HuH-7 (cell line): Measurements from ENCODE around the gene OR51F1.
"Not testable (repeated sequence)": the region's sequence is repeated elsewhere in the genome, so short reads cannot be mapped to it uniquely, and the experiment has no call there.

Source experiments
- DNase-seq: peaks from one replicate; pipeline ENCODE4 v3.0.0; 2011; ENCODE audit warnings: low spot score

OR51F1 gene, protein sequence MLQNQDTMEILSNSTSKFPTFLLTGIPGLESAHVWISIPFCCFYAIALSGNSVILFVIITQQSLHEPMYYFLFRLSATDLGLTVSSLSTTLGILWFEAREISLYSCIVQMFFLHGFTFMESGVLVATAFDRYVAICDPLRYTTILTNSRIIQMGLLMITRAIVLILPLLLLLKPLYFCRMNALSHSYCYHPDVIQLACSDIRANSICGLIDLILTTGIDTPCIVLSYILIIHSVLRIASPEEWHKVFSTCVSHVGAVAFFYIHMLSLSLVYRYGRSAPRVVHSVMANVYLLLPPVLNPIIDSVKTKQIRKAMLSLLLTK

DNA sequence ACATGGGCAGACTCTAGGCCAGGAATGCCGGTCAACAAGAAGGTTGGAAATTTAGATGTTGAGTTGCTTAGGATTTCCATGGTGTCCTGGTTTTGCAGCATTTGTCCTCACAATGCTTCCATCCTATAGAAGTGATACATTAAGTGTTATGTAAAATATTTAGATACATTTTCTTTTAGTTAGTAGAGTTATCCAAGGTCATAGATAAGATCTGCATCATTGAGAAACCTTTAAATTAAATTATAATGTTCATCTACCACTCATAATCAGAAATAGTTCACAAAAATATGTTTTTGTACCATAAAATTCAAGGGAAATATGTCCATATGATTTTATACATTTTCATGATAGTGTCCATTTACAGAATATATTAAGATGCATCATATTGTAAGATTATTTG is at the start of gene OR51F1:
TSS of gene OR51F1 (minus strand) at position 101 of the 400 bp plus-strand sequence. CDS start at position 101, 0 bp downstream.
- no peak for DNase-seq

DNA sequence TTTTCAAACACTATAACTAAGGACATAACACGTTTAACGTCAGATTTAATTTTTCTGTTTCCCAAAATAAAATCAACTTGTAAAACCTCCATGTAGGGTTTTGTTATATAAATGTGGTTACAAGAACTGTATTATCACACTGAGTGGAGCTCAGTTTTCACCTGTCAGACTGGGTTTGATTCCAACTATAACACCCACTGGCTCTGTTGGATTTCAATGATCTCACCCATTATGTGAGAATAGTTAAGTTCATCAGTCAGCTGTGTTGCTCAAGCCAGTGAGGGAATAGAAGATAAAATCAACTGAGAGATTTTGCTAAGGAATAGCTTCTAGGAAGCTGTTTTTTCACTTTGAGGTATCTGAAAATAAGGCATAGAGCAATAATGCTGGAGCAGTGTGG is 39.5 kb upstream of the OR51F1 start:
- DNase-seq: no peak

DNA sequence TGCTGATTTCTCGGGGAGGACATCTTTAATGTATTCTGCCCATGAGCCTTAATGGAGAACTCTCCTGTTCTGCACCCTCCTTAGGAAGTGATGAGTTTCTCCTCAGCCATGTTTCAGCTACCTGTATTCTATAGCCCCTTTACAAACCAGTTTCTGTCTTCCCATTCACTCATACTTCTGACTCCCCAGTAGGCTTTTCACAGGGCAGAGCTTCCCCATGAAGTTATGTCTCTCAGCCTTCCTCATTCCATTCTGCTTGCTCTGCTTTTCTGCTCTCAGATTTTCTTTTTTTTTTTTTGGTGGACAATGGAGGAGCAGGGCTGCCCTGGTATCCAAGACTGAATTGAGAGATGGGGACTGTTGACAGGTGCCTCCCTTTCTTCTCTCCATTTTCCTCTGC is 38.7 kb upstream of the OR51F1 start:
- no peak for DNase-seq

DNA sequence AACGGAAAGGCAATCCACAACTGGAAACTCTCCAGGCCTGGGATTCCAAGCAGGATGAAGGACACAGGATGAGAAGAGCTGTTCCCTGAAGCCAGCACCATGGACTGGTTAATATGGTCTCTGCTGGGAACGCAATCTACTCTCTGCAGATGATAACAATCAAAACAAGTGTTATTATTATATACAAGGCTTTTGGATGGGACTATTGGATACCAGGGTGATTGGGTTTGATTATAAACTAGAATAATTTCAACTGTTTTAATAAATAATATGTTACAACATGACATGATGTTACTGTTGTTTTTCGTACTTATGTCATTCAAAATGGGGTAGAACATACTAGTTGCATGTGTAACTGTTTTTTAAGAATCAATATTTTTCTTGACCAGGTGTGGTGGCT is 34.5 kb upstream of the OR51F1 start, which contains the start of gene OR52R1:
TSS of gene OR52R1 (minus strand) at position 101 of the 400 bp plus-strand sequence. CDS start at position 101, 0 bp downstream.
- no peak for DNase-seq

DNA sequence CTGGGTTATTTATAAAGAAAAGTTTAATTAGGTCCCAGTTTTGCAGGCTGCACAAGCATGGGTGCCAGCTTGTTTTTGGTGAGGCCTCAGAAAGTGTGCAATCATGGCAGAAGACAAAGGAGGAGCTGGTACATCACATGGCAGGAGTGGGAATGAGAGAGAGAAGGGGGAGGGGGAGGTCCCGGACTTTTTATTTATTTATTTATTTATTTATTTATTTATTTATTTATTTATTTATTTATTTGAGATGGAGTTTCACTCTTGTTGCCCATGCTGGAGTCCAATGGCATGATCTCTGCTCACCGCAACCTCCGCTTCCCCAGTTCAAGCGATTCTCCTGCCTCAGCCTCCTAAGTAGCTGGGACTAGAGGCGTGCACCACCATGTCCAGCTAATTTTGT is 31.6 kb upstream of the OR51F1 start:
- not testable (repeated sequence) for DNase-seq

DNA sequence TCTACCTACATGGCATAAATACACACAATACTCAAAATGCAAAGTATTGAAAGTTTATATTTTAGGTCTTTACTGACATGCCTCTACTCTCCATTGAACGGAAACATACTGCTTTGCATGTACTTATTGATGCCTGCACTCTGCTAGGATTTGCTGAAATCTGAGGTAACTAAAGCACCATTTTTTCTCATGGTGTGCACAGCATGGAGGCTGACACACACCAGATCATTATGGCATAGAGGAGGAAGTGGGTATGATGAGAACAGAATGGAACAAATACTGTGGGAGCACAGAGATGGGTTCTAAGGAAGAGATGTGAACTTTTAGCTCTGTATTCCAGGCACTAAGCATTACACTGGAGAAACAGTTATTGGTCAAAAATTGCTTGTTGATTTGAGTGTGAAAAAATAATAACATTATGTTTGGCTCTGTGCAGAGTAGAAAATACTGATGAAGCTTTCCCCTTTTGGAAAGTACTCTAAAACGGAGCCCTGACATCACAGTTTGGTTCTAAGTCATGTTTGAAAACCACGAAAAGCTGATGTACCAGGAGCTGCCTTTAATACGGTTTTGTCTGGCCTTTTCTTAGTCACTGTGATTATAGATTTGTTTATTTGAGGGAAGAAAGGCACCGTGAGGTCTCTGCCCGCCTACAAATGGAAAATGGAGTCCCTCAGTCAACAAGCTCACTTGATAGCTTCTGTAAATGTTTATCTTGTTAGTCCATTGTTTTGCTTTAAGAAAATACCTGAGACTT is 28.9 kb upstream of the OR51F1 start:
- no peak for DNase-seq

DNA sequence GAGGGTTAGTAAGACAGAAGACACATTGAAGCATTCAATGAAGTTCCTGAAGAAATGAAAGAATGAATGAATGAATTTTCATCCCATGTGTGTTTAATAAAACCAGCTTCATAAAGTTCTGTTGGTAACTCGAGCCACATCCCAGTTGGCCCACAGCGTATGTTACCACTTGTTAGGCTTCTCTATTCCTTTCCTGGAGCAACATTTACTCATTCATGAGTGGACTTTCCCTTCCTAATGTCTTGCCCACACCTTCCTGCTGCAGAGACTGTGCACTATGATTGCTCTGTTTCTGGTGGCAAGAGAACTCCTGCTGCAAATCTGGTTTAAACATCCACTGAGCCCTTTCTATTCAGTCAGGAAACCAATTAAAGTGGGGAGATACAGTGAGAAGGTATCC is 27.5 kb upstream of the OR51F1 start:
- DNase-seq: no peak

DNA sequence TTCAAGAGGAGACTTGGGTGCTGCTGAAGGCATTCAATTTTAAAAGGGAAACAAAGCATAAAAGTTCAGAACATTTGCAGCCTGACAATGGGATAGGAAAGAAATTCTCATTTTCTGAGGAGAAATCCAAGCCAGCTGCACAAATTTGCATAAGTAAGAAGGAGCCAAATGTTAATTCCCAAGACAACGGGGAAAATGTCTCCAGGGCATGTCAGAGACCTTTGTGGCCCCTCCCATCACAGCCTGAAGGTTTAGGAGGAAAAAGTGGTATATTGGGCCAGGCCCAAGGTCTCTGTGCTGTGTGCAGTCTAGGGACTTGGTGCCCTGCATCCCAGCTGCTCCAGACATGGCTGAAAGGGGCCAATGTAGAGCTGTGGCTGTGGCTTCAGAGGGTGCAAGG is 12.7 kb upstream of the OR51F1 start:
- no peak for DNase-seq

DNA sequence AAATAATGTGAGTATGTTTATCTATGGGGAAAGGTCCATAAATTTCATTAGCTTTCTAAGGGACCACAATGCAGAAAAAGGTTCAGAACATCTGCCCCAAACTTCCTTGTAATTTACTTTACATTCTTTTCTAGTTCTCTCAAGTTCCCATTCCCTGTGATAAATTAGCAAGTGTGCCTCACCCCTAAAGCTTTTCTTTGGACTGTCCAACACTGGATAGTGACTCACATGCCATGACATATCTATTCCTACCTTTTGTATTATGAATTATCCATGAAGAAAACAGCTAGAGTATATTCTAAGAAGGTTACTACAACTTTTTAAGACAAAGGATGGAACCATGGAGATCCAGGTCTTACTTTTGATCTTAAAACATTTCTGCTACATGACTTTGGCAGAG is 1.6 kb downstream of the OR51F1 start:
- no peak for DNase-seq

DNA sequence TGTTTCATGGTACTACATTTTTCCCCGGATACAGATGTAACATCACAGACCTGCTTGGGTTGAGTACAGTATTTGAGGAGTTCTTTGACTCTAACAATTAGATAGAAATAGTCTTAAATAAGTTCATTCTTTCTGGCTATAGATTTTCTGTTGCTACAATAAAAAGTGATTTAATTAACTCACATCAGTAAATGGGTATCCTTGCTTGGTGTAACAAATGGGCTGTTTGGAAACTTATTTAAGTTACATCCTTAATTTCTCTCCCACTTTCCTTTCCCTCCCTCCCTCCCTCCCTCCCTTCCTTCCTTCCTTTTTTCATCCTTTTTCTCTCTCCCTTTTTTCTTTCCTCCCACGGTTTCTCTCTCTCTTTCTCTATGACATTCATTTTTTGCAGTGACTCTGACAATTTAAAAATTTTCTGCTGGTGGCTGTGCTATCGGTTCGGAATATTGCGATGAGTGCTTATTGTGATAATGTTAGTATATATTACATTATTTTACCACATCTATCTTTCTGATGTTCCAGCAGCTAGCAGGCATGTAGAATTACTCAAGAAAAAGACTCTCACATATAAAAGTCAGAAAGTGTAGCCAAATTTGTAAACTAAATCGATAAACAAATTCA is 3.2 kb downstream of the OR51F1 start:
- DNase-seq: no peak

DNA sequence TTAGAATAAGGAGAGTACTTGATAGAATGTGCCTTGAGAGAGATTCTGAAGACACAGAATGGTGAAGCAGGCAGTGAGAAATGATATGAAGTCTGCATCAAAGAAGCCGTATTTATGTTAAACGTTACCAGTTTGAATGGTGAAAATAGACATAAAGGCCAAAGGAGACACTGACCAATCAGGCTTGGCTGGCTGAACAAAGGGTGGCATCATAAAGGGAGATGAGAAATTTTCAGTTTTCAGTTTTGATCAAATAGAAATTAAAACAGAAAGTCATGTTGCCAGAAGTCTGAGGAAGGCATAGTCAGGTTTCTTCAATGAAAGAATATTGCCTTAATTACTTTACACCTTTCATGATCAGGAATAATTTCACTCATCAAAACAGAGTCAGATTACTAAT is 6.6 kb downstream of the OR51F1 start:
- no peak for DNase-seq

DNA sequence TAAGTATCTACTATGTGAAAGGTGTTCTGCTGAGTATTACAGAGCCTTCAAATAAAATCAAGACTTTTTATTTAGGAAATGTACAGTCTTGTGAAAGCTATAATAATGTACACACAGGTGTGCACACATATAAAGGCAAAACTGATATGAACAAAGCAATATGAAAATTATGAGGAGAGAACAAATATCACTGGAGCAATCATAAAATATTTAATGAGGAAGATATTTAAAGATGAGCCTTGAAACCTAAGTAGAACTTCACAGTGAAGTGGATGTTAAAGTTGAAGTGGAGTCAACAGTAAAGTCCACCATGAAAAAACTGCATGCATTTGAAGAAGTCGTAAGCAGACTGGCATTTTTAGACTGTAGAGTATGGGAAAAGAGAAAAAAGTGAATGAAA is 18.5 kb downstream of the OR51F1 start:
- no peak for DNase-seq

DNA sequence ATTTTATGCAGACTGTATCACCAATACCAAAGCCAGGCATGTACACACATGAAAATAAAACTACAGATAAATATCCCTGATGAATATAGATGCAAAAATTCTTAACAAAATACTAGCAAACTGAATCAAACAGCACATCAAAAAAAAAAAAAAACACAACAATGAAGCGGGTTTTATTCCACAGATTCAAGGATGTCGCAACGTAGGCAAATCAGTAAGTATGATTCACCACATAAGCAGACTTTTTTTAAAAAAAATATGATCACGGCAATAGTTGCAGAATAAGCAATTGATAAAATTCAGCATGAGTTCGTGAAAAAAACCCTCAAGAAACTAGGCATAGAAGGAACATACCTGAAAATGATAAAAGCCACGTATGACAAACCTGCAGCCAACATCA is 21.3 kb downstream of the OR51F1 start:
- no peak for DNase-seq

DNA sequence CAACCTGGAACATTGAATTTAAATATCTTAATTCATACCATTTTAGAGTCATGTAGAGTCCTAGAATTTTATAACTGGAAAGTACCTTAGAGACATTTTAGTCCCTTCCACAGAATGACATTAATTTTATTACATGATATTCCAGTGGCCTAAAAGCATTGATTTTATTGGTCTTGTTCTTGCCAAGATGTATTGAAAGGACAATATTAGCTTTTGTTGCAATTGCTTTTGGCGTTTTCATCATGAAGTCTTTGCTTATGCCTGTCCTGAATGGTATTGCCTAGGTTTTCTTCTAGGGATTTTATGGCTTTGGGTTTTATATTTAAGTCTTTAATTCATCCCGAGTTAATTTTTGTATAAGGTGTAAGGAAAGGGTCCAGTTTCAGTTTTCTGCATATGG is 29.0 kb downstream of the OR51F1 start:
- no peak for DNase-seq

DNA sequence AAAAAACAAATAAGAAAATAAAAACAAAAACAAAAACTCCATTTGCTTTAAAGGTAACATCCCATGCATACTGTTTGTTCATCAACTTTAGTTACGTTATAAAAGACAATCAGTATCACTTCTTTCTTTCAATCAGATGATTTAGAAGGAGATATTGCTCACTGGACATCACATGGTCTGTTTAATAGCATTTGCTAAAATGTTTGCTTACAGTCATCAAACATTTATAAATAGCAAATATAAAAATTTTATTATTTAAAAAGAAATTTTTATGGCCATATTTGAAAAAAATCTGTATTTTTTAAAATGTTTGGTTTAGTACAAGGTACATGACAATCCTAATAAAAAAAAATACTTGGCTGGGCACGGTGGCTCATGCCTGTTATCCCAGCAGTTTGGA is 42.6 kb downstream of the OR51F1 start:
- DNase-seq: no peak

DNA sequence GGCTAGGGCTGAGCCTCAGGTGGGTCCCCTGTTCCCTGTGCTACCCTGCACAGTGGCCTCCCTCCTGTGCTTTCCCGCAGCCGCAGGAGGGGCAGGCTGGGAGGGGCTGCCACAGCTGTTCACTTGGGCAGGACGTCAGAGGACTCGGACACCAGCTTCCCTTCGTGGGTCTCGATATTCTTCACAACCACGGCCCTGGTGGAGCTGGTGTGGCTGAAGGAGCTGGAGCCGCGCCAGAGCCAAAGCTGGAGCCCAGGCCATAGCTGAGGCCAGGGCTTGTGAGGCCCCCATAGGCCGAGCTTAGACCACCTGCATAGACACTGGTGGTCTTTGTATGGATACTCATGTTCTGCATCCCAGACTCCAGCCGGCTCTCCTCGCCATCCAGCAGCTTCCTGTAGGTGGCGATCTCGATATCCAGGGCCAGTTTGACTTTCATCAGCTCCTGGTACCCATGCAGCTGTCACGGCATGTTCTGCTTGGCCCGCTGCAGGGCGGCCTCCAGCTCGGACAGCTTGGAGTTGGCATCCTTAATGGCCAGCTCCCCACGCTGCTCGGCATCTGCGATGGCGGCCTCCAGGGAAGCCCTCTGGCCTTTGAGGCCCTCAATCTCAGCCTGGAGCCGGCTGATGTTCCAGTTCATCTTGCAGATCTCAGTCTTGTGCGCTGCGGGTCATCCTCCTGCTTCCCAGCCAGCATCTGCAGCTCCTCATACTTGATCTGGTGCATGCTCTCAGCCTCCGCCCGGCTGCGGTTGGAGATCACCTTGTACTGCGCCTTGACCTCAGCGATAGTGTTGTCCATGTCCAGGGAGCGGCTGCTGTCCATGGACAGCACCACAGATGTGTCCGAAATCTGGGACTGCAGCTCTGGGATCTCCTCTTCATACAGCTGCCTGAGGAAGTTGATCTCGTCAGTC is 46.9 kb downstream of the OR51F1 start:
- peak; percentile 20 for DNase-seq
